ENCODE measurements around the gene POLE2. TPM values are rescaled to one million over a fixed set of nuclear protein-coding genes. Genes with fewer than 3 reads are reported as not detected.
"Not testable (repeated sequence)": the region's sequence is repeated elsewhere in the genome, so short reads cannot be mapped to it uniquely, and the experiment has no call there.

POLE2 gene
- polyA plus RNA-seq, 1 donor: 9.3 TPM

- DNase-seq (ENCODE audit: low read depth): no peak
These were observed 28.2 kb downstream of the POLE2 start for GRCh38 chr14:49659526-49660455.

DNA sequence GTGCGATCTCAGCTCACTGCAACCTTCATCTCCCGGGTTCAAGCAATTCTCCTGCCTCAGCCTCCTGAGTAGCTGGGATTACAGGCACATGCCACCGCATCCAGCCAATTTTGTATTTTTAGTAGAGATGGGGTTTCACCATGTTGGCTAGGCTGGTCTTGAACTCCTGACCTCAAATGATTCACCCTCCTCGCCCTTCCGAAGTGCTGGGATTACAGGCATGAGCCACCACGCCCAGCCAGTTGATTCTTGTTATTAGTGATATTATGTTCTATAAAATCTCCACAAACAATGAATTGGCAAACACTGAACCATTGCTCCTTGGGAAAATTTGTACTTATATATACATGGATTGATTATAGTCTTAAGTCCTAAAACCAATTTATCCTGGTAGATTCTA, 30.5 kb downstream of the POLE2 start:
- not testable (repeated sequence) for DNase-seq (ENCODE audit: low read depth)

DNA sequence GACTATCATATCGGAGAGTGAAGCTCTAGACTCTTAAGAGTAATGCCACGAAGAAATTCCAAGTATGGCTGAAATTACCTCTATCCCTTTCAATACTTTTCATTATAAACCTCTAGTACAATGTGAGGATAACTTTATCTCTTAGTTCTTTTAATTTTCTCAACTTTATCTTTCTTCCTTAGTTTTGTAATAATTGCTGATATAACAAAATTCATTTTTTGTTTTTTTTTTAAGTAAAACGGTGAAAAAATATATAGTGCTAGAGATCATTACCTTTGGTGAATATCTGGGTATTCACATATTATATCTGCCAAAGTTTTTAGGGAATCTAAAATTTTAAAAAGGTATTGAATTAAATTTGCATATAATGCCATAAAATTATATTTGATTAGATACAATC, 33.5 kb downstream of the POLE2 start:
- DNase-seq (ENCODE audit: low read depth): no peak

- DNase-seq (ENCODE audit: low read depth): no peak
These were observed 34.5 kb downstream of the POLE2 start for GRCh38 chr14:49653508-49653907.

- DNase-seq (ENCODE audit: low read depth): no peak
These were observed 45.9 kb downstream of the POLE2 start for GRCh38 chr14:49642163-49642562.

GRCh38 chr14:49641697-49642129, 46.3 kb downstream of the POLE2 start:
- no peak for DNase-seq (ENCODE audit: low read depth)

DNA sequence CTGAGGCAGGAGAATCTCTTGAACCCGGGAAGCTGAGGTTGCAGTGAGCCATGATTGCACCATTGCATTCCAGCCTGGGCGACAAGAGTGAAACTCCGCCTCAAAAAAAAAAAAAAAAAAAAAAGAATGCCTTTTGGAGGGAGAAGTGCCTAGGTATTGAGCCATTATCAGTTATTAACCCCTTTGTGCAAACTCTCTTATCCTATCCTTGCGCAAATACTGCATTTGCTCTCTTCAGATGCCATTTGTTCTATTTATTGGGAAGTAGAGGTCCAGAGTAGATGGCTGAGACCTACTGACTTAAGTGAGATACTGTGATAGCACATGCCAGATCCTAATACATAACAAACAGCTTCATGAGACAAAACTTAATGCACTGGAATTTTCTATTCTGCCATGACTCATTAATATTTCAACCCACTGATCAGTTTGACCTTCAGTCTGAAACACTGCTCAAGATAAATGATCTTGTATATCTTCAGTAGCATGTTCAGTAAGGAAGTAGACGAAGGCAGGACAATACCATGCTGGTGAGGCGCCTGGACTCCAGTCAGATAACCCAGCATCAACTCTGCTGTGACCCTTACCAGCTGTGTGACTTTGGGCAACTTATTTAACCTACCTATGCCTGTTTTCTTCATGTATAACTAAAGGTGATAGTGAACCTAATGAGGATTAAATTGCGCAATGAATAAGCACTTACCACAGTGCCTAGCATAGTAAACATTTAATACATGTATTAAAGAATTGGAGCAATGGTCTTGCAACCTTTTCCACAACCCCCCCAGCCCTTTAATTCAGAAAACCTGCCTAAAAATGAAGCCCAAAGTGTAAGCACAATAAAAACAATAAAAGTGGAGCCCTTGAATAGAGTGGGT, 47.2 kb downstream of the POLE2 start:
- no peak for DNase-seq (ENCODE audit: low read depth)

- no peak for DNase-seq (ENCODE audit: low read depth)
These were observed 50.4 kb downstream of the POLE2 start for GRCh38 chr14:49637534-49638078.

GRCh38 chr14:49636866-49637265, 51.1 kb downstream of the POLE2 start:
- no peak for DNase-seq (ENCODE audit: low read depth)

DNA sequence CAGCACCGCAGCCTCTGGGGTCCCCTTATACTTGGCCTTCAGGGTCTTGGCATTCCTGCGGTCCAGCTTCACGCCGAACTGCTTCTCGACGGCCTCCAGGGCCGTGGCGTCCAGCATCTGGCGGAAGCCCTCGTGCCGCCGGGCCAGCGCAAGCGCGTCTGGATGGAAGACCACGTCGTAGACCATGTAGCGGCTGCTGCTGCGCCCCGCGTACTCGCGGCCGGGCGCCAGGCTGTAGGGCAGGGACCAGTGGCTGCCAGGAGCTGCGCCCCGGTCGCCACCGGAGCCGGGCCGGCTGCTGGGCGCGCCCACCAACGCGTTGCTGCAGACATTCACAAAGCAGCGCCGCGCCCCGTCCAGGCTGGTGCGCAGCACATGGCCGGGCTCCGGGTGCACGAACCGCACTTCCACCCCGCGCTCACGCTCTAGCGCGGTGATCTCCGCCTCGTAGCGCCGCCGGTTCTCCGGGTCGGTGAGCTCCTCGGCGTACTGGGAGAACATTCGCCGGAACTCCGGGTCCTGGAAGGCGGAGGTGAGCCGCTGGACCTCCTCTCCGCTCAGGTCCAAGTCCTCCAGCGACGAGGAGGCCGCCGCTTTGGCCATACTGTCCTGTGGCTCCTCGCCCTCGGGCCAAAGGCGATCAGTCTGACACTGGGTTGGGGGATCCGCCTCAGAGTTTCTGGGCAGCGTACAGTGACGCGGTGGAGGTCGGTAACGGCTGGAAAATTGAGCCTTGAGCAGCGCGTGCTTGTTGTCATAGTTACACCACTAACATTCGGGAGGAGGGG, 53.3 kb downstream of the POLE2 start, which contains the start of gene DNAAF2:
Gene DNAAF2, minus strand, starts transcription at position 698 of the 788 bp plus-strand sequence. Its CDS starts 95 bp downstream, at position 603.
- no peak for DNase-seq (ENCODE audit: low read depth)

DNA sequence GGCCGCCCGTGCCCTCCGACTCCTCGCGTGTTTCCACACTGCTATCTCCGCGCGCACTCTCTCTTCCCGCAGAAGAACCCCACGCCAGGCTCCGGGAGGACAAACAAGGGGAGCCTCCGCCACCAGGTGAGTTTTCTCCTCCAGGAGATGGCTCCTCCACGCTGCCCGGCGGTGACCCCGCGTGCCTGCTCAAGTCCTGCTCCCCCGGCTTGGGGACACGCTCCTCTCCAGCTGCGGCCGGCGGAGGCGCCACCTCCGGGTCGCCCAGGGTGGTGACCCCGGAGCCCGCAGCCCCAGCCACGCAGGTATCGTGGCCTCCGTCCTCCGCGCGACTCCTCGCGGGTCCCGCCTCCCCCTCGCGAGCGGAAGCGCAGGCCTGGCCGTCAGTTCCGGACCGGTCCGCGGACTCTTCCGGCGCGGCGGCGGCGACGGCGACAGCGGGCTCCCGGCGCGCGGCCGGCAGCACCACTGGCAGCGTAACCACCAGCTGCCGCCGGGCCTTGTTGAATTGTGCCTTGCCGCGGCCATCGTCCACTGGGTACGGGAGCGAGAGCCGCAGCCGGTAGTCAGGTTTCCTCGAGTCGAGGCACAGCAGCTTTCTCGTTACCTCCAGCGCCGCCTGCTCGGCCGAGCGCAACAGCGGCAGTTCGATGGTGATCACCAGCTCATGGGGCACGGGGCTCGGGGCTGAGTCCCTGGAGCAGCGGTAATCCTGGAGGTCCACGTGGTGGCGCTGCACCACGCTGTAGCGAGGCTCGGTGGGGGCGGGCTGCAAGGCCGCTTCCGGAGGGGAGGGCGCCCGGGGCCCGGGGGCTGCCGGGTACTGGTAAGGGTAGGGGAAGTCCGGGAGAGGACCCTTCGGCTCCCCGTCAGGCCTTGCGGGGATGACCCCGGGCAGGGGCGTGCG, 54.1 kb downstream of the POLE2 start:
- peak; percentile 74 for DNase-seq (ENCODE audit: low read depth)

- no peak for DNase-seq (ENCODE audit: low read depth)
These were observed 63.8 kb downstream of the POLE2 start for GRCh38 chr14:49623941-49624839.

GRCh38 chr14:49623387-49623786, 64.6 kb downstream of the POLE2 start:
- DNase-seq (ENCODE audit: low read depth): no peak

DNA sequence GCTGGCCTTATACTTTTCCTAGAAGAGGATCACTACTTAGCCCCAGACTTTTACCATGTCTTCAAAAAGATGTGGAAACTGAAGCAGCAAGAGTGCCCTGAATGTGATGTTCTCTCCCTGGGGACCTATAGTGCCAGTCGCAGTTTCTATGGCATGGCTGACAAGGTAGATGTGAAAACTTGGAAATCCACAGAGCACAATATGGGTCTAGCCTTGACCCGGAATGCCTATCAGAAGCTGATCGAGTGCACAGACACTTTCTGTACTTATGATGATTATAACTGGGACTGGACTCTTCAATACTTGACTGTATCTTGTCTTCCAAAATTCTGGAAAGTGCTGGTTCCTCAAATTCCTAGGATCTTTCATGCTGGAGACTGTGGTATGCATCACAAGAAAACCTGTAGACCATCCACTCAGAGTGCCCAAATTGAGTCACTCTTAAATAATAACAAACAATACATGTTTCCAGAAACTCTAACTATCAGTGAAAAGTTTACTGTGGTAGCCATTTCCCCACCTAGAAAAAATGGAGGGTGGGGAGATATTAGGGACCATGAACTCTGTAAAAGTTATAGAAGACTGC, 65.9 kb downstream of the POLE2 start:
- no peak for DNase-seq (ENCODE audit: low read depth)

DNA sequence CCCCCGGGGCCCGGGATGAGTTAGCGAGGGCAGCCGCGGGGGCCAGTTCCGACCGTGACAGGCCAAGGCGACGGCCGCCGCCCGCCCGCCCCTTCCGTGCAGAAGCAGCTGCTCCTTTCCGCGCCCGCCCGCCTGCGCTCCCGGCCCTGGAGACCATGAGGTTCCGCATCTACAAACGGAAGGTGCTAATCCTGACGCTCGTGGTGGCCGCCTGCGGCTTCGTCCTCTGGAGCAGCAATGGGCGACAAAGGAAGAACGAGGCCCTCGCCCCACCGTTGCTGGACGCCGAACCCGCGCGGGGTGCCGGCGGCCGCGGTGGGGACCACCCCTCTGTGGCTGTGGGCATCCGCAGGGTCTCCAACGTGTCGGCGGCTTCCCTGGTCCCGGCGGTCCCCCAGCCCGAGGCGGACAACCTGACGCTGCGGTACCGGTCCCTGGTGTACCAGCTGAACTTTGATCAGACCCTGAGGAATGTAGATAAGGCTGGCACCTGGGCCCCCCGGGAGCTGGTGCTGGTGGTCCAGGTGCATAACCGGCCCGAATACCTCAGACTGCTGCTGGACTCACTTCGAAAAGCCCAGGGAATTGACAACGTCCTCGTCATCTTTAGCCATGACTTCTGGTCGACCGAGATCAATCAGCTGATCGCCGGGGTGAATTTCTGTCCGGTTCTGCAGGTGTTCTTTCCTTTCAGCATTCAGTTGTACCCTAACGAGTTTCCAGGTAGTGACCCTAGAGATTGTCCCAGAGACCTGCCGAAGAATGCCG, 66.7 kb downstream of the POLE2 start:
- DNase-seq (ENCODE audit: low read depth): no peak

GRCh38 chr14:49620182-49621113, 67.6 kb downstream of the POLE2 start, which contains the start of the genes MGAT2 and RPL36AL:
Gene MGAT2 (plus strand): TSS chr14:49620799. CDS start chr14:49621269, 470 bp downstream.
Gene RPL36AL (minus strand): TSS chr14:49620626. CDS start chr14:49619104, 1,522 bp downstream.
- DNase-seq (ENCODE audit: low read depth): peak; percentile 98

GRCh38 chr14:49619730-49620129, 68.3 kb downstream of the POLE2 start:
- DNase-seq (ENCODE audit: low read depth): no peak

Data from forelimb muscle (tissue), 1 donor.